ENCODE data around the gene MYLK4.
A peak's percentile ranks its signal among the peaks of the same experiment; 100 is the strongest.

MYLK4 gene

GRCh38 chr6:2639896-2640295 is 110.8 kb downstream of the MYLK4 start:
- no peak for DNase-seq (ENCODE audit: low read depth, low spot score)

GRCh38 chr6:2639167-2639566 is 111.6 kb downstream of the MYLK4 start:
- no peak overlapping the region for H3K27ac ChIP-seq
- no peak for DNase-seq (ENCODE audit: low read depth, low spot score)

More at GRCh38 chr6:2639896-2640295, 110.8 kb downstream of the MYLK4 start:
- no peak overlapping the region for H3K27ac ChIP-seq

- DNase-seq (ENCODE audit: low read depth, low spot score): no peak
- H3K27ac ChIP-seq: no peak overlapping the region
Observed at GRCh38 chr6:2636672-2637071, 114.0 kb downstream of the MYLK4 start.

GRCh38 chr6:2635911-2636310 is 114.8 kb downstream of the MYLK4 start:
- no peak overlapping the region for H3K27ac ChIP-seq
- no peak for DNase-seq (ENCODE audit: low read depth, low spot score)

- H3K27ac ChIP-seq: peak overlapping the region; percentile 58
- DNase-seq (ENCODE audit: low read depth, low spot score): peak; percentile 33
Observed at GRCh38 chr6:2634139-2634964, 116.4 kb downstream of the MYLK4 start.

GRCh38 chr6:2633736-2634135 is 117.0 kb downstream of the MYLK4 start:
- peak overlapping the region; percentile 58 for H3K27ac ChIP-seq
- no peak for DNase-seq (ENCODE audit: low read depth, low spot score)

GRCh38 chr6:2632976-2633584 is 117.6 kb downstream of the MYLK4 start:
- no peak overlapping the region for H3K27ac ChIP-seq
- DNase-seq (ENCODE audit: low read depth, low spot score): no peak

GRCh38 chr6:2632368-2632767 is 118.4 kb downstream of the MYLK4 start:
- no peak for DNase-seq (ENCODE audit: low read depth, low spot score)
- no peak overlapping the region for H3K27ac ChIP-seq

- H3K27ac ChIP-seq: peak overlapping the region; percentile 89
- DNase-seq (ENCODE audit: low read depth, low spot score): peak; percentile 31
Observed at GRCh38 chr6:2630891-2631571, 119.7 kb downstream of the MYLK4 start.

GRCh38 chr6:2630359-2630758 is 120.4 kb downstream of the MYLK4 start:
- DNase-seq (ENCODE audit: low read depth, low spot score): peak; percentile 92
- H3K27ac ChIP-seq: peak overlapping the region; percentile 89

- no peak overlapping the region for H3K27ac ChIP-seq
- no peak for DNase-seq (ENCODE audit: low read depth, low spot score)
Observed at GRCh38 chr6:2626401-2626800, 124.3 kb downstream of the MYLK4 start.

GRCh38 chr6:2625581-2625980 is 125.1 kb downstream of the MYLK4 start:
- no peak overlapping the region for H3K27ac ChIP-seq
- no peak for DNase-seq (ENCODE audit: low read depth, low spot score)

- no peak overlapping the region for H3K27ac ChIP-seq
- no peak for DNase-seq (ENCODE audit: low read depth, low spot score)
Observed at GRCh38 chr6:2624177-2624576, 126.5 kb downstream of the MYLK4 start.

GRCh38 chr6:2623295-2623694 is 127.4 kb downstream of the MYLK4 start:
- no peak overlapping the region for H3K27ac ChIP-seq
- DNase-seq (ENCODE audit: low read depth, low spot score): no peak

- H3K27ac ChIP-seq: no peak overlapping the region
- no peak for DNase-seq (ENCODE audit: low read depth, low spot score)
Observed at GRCh38 chr6:2622671-2623070, 128.1 kb downstream of the MYLK4 start.

GRCh38 chr6:2619651-2620050 is 131.1 kb downstream of the MYLK4 start:
- DNase-seq (ENCODE audit: low read depth, low spot score): no peak
- H3K27ac ChIP-seq: no peak overlapping the region

- DNase-seq (ENCODE audit: low read depth, low spot score): no peak
Observed at GRCh38 chr6:2617729-2618128, 133.0 kb downstream of the MYLK4 start.

GRCh38 chr6:2616811-2617210 is 133.9 kb downstream of the MYLK4 start:
- no peak overlapping the region for H3K27ac ChIP-seq
- no peak for DNase-seq (ENCODE audit: low read depth, low spot score)

More at GRCh38 chr6:2617729-2618128, 133.0 kb downstream of the MYLK4 start:
- H3K27ac ChIP-seq: no peak overlapping the region

GRCh38 chr6:2615251-2615650 is 135.5 kb downstream of the MYLK4 start:
- no peak for DNase-seq (ENCODE audit: low read depth, low spot score)
- no peak overlapping the region for H3K27ac ChIP-seq

GRCh38 chr6:2614846-2615245 is 135.9 kb downstream of the MYLK4 start:
- H3K27ac ChIP-seq: no peak overlapping the region
- DNase-seq (ENCODE audit: low read depth, low spot score): no peak

GRCh38 chr6:2614155-2614554 is 136.6 kb downstream of the MYLK4 start:
- DNase-seq (ENCODE audit: low read depth, low spot score): no peak
- H3K27ac ChIP-seq: no peak overlapping the region
